Neuronal stem cell (in vitro differentiated cells): ENCODE data around the gene PTPN14.

Experiments used
- DNase-seq: peaks from one replicate; pipeline ENCODE4 v3.0.0-alpha.2; 2013; ENCODE audit warnings: low spot score
- H2AFZ ChIP-seq: one replicate; pipeline ENCODE4 v1.6.1; 2013; ENCODE audit warnings: mild to moderate bottlenecking, low read length, inconsistent platforms
- H2AK5ac ChIP-seq: 2 replicates; pipeline ENCODE4 v1.6.1; 2013; ENCODE audit warnings: low read depth, mild to moderate bottlenecking, inconsistent platforms, low read length, moderate library complexity, mixed read lengths
- H2BK120ac ChIP-seq: 2 replicates; pipeline ENCODE4 v1.6.1; 2013; ENCODE audit warnings: low read depth, mild to moderate bottlenecking, inconsistent platforms, low read length, moderate library complexity, mixed read lengths
- H2BK12ac ChIP-seq: one replicate; pipeline ENCODE4 v1.6.1; 2013; ENCODE audit warnings: low read length, inconsistent platforms
- H2BK15ac ChIP-seq: 2 replicates; pipeline ENCODE4 v1.6.1; 2013; ENCODE audit warnings: mild to moderate bottlenecking, low read length, inconsistent platforms, mixed read lengths
- H2BK5ac ChIP-seq: one replicate; pipeline ENCODE4 v1.6.1; 2013; ENCODE audit warnings: inconsistent platforms, mild to moderate bottlenecking, low read length, moderate library complexity
- H3K14ac ChIP-seq: one replicate; pipeline ENCODE4 v1.6.1; 2013; ENCODE audit warnings: low read length, inconsistent platforms
- H3K18ac ChIP-seq: 2 replicates; pipeline ENCODE4 v1.6.1; 2013; ENCODE audit warnings: low read length, inconsistent platforms
- H3K23ac ChIP-seq: 2 replicates; pipeline ENCODE4 v1.6.1; 2013; ENCODE audit warnings: low read depth, mild to moderate bottlenecking, mixed read lengths, low read length, inconsistent platforms; ENCODE audit not compliant: poor library complexity
- H3K27ac ChIP-seq: replicated peaks from 3 replicates; pipeline ENCODE4 v1.5.1; 2013; ENCODE audit warnings: low read length, inconsistent platforms
- H3K27me3 ChIP-seq, 3 experiments: 2 replicates each; pipeline ENCODE4 v1.6.1; 2013; ENCODE audit warnings: low read length in 3 of 3, mild to moderate bottlenecking in 2 of 3, inconsistent platforms in 1 of 3, low read depth in 1 of 3, mixed read lengths in 1 of 3, moderate library complexity in 1 of 3; ENCODE audit not compliant: control insufficient read depth in 3 of 3, insufficient read depth in 3 of 3
- H3K36me3 ChIP-seq, 2 donors: replicated peaks in 1 of 2; 2 replicates each; pipeline ENCODE4 v1.6.1; 2013; ENCODE audit warnings: low read length in 2 of 2; ENCODE audit not compliant: control insufficient read depth in 2 of 2, insufficient read depth in 2 of 2
- H3K4ac ChIP-seq: 2 replicates; pipeline ENCODE4 v1.6.1; 2013; ENCODE audit warnings: inconsistent platforms, mild to moderate bottlenecking, low read length, moderate library complexity
- H3K4me1 ChIP-seq, 2 donors: 1 replicate in 1 of 2; 2 replicates in 1 of 2; pipeline ENCODE4 v1.6.1; 2013; ENCODE audit warnings: low read length in 2 of 2, low read depth in 1 of 2; ENCODE audit not compliant: control insufficient read depth in 2 of 2, insufficient read depth in 1 of 2
- H3K4me2 ChIP-seq: one replicate; pipeline ENCODE4 v1.6.1; 2013; ENCODE audit warnings: mild to moderate bottlenecking, low read length, inconsistent platforms; ENCODE audit not compliant: insufficient read depth, poor library complexity, severe bottlenecking
- H3K4me3 ChIP-seq, 2 donors: 2 replicates each; pipeline ENCODE4 v1.5.1; 2013; ENCODE audit warnings: low read length in 2 of 2, mild to moderate bottlenecking in 2 of 2, inconsistent platforms in 1 of 2, moderate library complexity in 1 of 2
- H3K79me1 ChIP-seq: one replicate; pipeline ENCODE4 v1.6.1; 2013; ENCODE audit warnings: low read depth, mild to moderate bottlenecking, inconsistent platforms, low read length, moderate library complexity
- H3K9ac ChIP-seq: one replicate; pipeline ENCODE4 v1.6.1; 2013; ENCODE audit warnings: mild to moderate bottlenecking, low read depth, low read length, inconsistent platforms; ENCODE audit not compliant: poor library complexity
- H3K9me3 ChIP-seq, 2 donors: replicated peaks in 1 of 2; 2 replicates each; pipeline versions ENCODE3 to v1.6.1; 2013; ENCODE audit warnings: low read length in 2 of 2, mild to moderate bottlenecking in 2 of 2, inconsistent platforms in 1 of 2, low read depth in 1 of 2, mixed read lengths in 1 of 2, moderate library complexity in 1 of 2; ENCODE audit not compliant: control insufficient read depth in 2 of 2, insufficient read depth in 1 of 2
- H4K8ac ChIP-seq: one replicate; pipeline ENCODE4 v1.6.1; 2013; ENCODE audit warnings: low read depth, mild to moderate bottlenecking, inconsistent platforms, low read length, moderate library complexity
- H4K91ac ChIP-seq: one replicate; pipeline ENCODE4 v1.6.1; 2013; ENCODE audit warnings: low read length, low read depth, mild to moderate bottlenecking, inconsistent platforms; ENCODE audit not compliant: poor library complexity
- WGBS, 2 donors: extraction: QIAGEN DNeasy Blood & Tissue Kit; methylation state at CpG; one replicate each; pipeline ENCODE4 v1.1.7; 2013; ENCODE audit warnings: missing lambda C conversion rate in 2 of 2, mixed read lengths in 1 of 2; ENCODE audit not compliant: insufficient read length in 2 of 2, insufficient replicate concordance in 1 of 2; ENCODE audit errors: extremely low coverage in 2 of 2; 5-methylcytosine and 5-hydroxymethylcytosine counted together

Gene PTPN14

GRCh38 chr1:214453109-214453722 lies 98.2 kb downstream of the PTPN14 start:
- H3K4me3 ChIP-seq: no peak overlapping the region

GRCh38 chr1:214452152-214452784 lies 99.1 kb downstream of the PTPN14 start:
- no peak overlapping the region for H3K18ac ChIP-seq
- WGBS, 2 donors: no CpG with 5 or more reads among the region's 10 CpGs

More at GRCh38 chr1:214453109-214453722, 98.2 kb downstream of the PTPN14 start:
- no peak overlapping the region for H3K14ac ChIP-seq
- H3K79me1 ChIP-seq: no peaks in the 10 kb centered on the region
- WGBS, 2 donors: no CpG with 5 or more reads among the region's 3 CpGs
- no peak overlapping the region for H2BK5ac ChIP-seq
- H3K27me3 ChIP-seq: no peaks in the 10 kb centered on the region
- no peak overlapping the region for H3K4me2 ChIP-seq
- H3K4me1 ChIP-seq: peaks cover 0 to 2% of the 10 kb centered on the region in 2 donors
- no peak overlapping the region for H3K27ac ChIP-seq
- no peak overlapping the region for H3K4ac ChIP-seq
- H3K18ac ChIP-seq: no peak overlapping the region
- H4K8ac ChIP-seq: no peak overlapping the region
- DNase-seq: no peak
- no peak overlapping the region for H4K91ac ChIP-seq
- H2BK120ac ChIP-seq: no peak overlapping the region
- no peaks in the 10 kb centered on the region for H3K9me3 ChIP-seq
- H2BK15ac ChIP-seq: no peak overlapping the region
- H3K36me3 ChIP-seq: peaks cover 4 to 11% of the 10 kb centered on the region in 2 donors
- no peak overlapping the region for H2AK5ac ChIP-seq
- H2AFZ ChIP-seq: no peak overlapping the region
- no peak overlapping the region for H3K23ac ChIP-seq
- no peak overlapping the region for H2BK12ac ChIP-seq
- no peak overlapping the region for H3K9ac ChIP-seq

GRCh38 chr1:214451596-214451995 lies 99.8 kb downstream of the PTPN14 start:
- H3K4ac ChIP-seq: no peak overlapping the region
- no peak overlapping the region for H2BK12ac ChIP-seq
- H2BK120ac ChIP-seq: no peak overlapping the region
- no peak overlapping the region for H4K91ac ChIP-seq
- no peak overlapping the region for H3K4me3 ChIP-seq
- H3K4me2 ChIP-seq: no peak overlapping the region
- peaks cover 4 to 11% of the 10 kb centered on the region in 2 donors for H3K36me3 ChIP-seq
- no peak overlapping the region for H3K23ac ChIP-seq
- no peak overlapping the region for H3K27ac ChIP-seq
- H3K9me3 ChIP-seq: no peaks in the 10 kb centered on the region
- H2BK15ac ChIP-seq: no peak overlapping the region
- no peak overlapping the region for H2BK5ac ChIP-seq
- no peaks in the 10 kb centered on the region for H3K79me1 ChIP-seq
- no peak for DNase-seq
- H3K9ac ChIP-seq: no peak overlapping the region
- peaks cover 7 to 9% of the 10 kb centered on the region in 2 donors for H3K4me1 ChIP-seq
- H3K18ac ChIP-seq: no peak overlapping the region
- no peak overlapping the region for H3K14ac ChIP-seq
- H4K8ac ChIP-seq: no peak overlapping the region
- WGBS, 2 donors: 100% methylated on average over 1 of the region's 4 CpGs; no CpG with 5 or more reads in 1 of the 2 donors
- no peaks in the 10 kb centered on the region for H3K27me3 ChIP-seq
- no peak overlapping the region for H2AK5ac ChIP-seq
- H2AFZ ChIP-seq: no peak overlapping the region

More at GRCh38 chr1:214452152-214452784, 99.1 kb downstream of the PTPN14 start:
- no peak overlapping the region for H4K91ac ChIP-seq
- H2BK12ac ChIP-seq: no peak overlapping the region
- H2BK5ac ChIP-seq: no peak overlapping the region
- DNase-seq: no peak
- H3K23ac ChIP-seq: no peak overlapping the region
- no peak overlapping the region for H3K14ac ChIP-seq
- H3K36me3 ChIP-seq: peaks cover 4 to 11% of the 10 kb centered on the region in 2 donors
- H2BK120ac ChIP-seq: no peak overlapping the region
- no peak overlapping the region for H4K8ac ChIP-seq
- H2AFZ ChIP-seq: no peak overlapping the region
- no peak overlapping the region for H3K4ac ChIP-seq
- no peak overlapping the region for H2AK5ac ChIP-seq
- no peaks in the 10 kb centered on the region for H3K79me1 ChIP-seq
- H3K4me2 ChIP-seq: no peak overlapping the region
- H3K9me3 ChIP-seq: no peaks in the 10 kb centered on the region
- no peak overlapping the region for H3K9ac ChIP-seq
- no peaks in the 10 kb centered on the region for H3K27me3 ChIP-seq
- no peak overlapping the region for H3K27ac ChIP-seq
- H3K4me1 ChIP-seq: peaks cover 2% of the 10 kb centered on the region in 2 donors
- no peak overlapping the region for H2BK15ac ChIP-seq
- no peak overlapping the region for H3K4me3 ChIP-seq

- no peak overlapping the region for H4K8ac ChIP-seq
- no peak overlapping the region for H3K18ac ChIP-seq
- H3K9me3 ChIP-seq: no peaks in the 10 kb centered on the region
- no peaks in the 10 kb centered on the region for H3K79me1 ChIP-seq
- no peaks in the 10 kb centered on the region for H3K27me3 ChIP-seq
- DNase-seq: no peak
- no peak overlapping the region for H3K4me3 ChIP-seq
- H2BK5ac ChIP-seq: no peak overlapping the region
- no peak overlapping the region for H2BK12ac ChIP-seq
- H3K36me3 ChIP-seq: peaks cover 6 to 11% of the 10 kb centered on the region in 2 donors
- H3K14ac ChIP-seq: no peak overlapping the region
- no peak overlapping the region for H3K23ac ChIP-seq
- H2BK120ac ChIP-seq: no peak overlapping the region
- H4K91ac ChIP-seq: no peak overlapping the region
- H3K9ac ChIP-seq: no peak overlapping the region
- WGBS, 2 donors: no CpG with 5 or more reads among the region's 3 CpGs
- H2AK5ac ChIP-seq: no peak overlapping the region
- no peak overlapping the region for H2AFZ ChIP-seq
- no peak overlapping the region for H3K27ac ChIP-seq
- no peak overlapping the region for H2BK15ac ChIP-seq
- H3K4me1 ChIP-seq: peaks cover 5 to 9% of the 10 kb centered on the region in 2 donors
- no peak overlapping the region for H3K4me2 ChIP-seq
- no peak overlapping the region for H3K4ac ChIP-seq
Observed at GRCh38 chr1:214449371-214449770, 102.0 kb downstream of the PTPN14 start.
